T-helper 17 cell (primary cell): Measurements from ENCODE around the gene EXOC4. TPM values are rescaled to one million over a fixed set of nuclear protein-coding genes. Genes with fewer than 3 reads are reported as not detected.

Source experiments
- total RNA-seq, 4 donors: library from RNA in 2 of 4; stranded (reverse) in 2 of 4; gene quantifications; one replicate each; pipeline ENCODE4 v1.2.3 and lab custom pipeline; 2022 to 2026

EXOC4 gene
- total RNA-seq, 2 donors from 2014 or later: 88.8 to 96.6 TPM

Other genes with a start within 250 kb of the EXOC4 start
- 10 to 100 TPM; 29.8 to 33.0 TPM for gene CHCHD3, start 171.0 kb upstream of the EXOC4 start, total RNA-seq